Immature natural killer cell (primary cell): ENCODE data around the gene RGMB. TPM values are rescaled to one million over a fixed set of nuclear protein-coding genes. Genes with fewer than 3 reads are reported as not detected.

Experiments
- DNase-seq, 3 donors: peaks; one replicate each; pipeline ENCODE4 v3.0.0; 2022; ENCODE audit warnings: mixed read lengths in 1 of 3
- H3K27ac Mint-ChIP-seq, 6 donors: one replicate each; pipeline ENCODE4 v1.8.0; 2020; ENCODE audit warnings: mixed read lengths in 6 of 6, mild to moderate bottlenecking in 5 of 6, inconsistent platforms in 4 of 6, moderate library complexity in 3 of 6
- H3K27me3 Mint-ChIP-seq, 3 donors: one replicate each; pipeline ENCODE4 v1.8.0; 2020 to 2021; ENCODE audit warnings: low read depth in 3 of 3, mild to moderate bottlenecking in 3 of 3, mixed read lengths in 3 of 3, moderate library complexity in 3 of 3, inconsistent platforms in 1 of 3
- H3K36me3 Mint-ChIP-seq, 3 donors: one replicate each; pipeline ENCODE4 v1.8.0; 2020; ENCODE audit warnings: mixed read lengths in 3 of 3, inconsistent platforms in 2 of 3, mild to moderate bottlenecking in 2 of 3
- H3K4me1 Mint-ChIP-seq, 2 donors: one replicate each; pipeline ENCODE4 v1.8.0; 2020; ENCODE audit warnings: inconsistent platforms in 2 of 2, mild to moderate bottlenecking in 2 of 2, mixed read lengths in 2 of 2, moderate library complexity in 1 of 2
- H3K4me3 Mint-ChIP-seq, 5 donors: one replicate each; pipeline ENCODE4 v1.8.0; 2020; ENCODE audit warnings: mild to moderate bottlenecking in 5 of 5, mixed read lengths in 5 of 5, inconsistent platforms in 3 of 5, moderate library complexity in 3 of 5
- H3K9me3 Mint-ChIP-seq, 6 donors: one replicate each; pipeline ENCODE4 v1.8.0; 2020; ENCODE audit warnings: mild to moderate bottlenecking in 6 of 6, mixed read lengths in 6 of 6, inconsistent platforms in 4 of 6, moderate library complexity in 3 of 6
- polyA plus RNA-seq, 3 donors: library from polyadenylated mRNA; unstranded; fragments of 300-500 nt; fragmentation: Illumina TruSeq; gene quantifications; one replicate each; pipeline ENCODE4 v1.2.3, GENCODE V29; 2021

Gene RGMB
- polyA plus RNA-seq, 3 donors from 2014 or later: 0.27 TPM; not detected in 2

GRCh38 chr5:98840946-98841345 lies 67.5 kb downstream of the RGMB start:
- Mint-ChIP-seq H3K27ac (no peak overlapping the region), H3K4me3 (no peak overlapping the region), H3K4me1 (peaks cover 2 to 4% of the 10 kb centered on the region in 2 donors), H3K9me3 (peaks cover 0 to 3% (median 0%) of the 10 kb centered on the region in 6 donors), H3K36me3 (peaks cover 3 to 8% (median 8%) of the 10 kb centered on the region in 3 donors), H3K27me3 (no peaks in the 10 kb centered on the region)
- DNase-seq: no peak

- peaks cover 0 to 3% (median 0%) of the 10 kb centered on the region in 6 donors for H3K9me3 Mint-ChIP-seq
- no peak overlapping the region for H3K4me3 Mint-ChIP-seq
- no peak overlapping the region for H3K27ac Mint-ChIP-seq
- peaks cover 2 to 4% of the 10 kb centered on the region in 2 donors for H3K4me1 Mint-ChIP-seq
- H3K36me3 Mint-ChIP-seq: peaks cover under 1 to 3% (median under 1%) of the 10 kb centered on the region in 3 donors
- H3K27me3 Mint-ChIP-seq: no peaks in the 10 kb centered on the region
- no peak for DNase-seq
Observed at GRCh38 chr5:98843481-98843880, 70.0 kb downstream of the RGMB start.

DNA sequence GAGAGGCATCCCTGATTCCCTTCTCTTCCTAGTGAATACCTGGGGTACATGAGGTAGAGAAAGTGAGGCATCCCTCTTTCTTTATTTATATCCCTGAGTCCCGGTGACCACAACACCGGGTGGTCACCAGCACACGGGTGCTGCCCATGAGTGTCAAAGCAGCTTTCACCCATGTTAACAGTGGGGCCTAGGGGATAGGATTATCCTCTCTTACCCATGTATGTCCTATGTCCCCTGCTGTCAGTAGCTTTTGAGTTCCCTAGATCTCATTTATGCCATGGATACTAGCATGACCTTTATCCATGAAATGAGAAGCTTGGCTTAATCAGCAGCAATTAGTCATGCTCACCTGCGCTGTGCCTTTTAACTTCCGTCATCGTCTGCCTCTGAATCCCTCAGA lies 71.4 kb downstream of the RGMB start:
- no peak for DNase-seq
- H3K27ac Mint-ChIP-seq: no peak overlapping the region
- H3K4me3 Mint-ChIP-seq: no peak overlapping the region
- H3K36me3 Mint-ChIP-seq: peaks cover 0 to 1% (median 0%) of the 10 kb centered on the region in 3 donors
- H3K27me3 Mint-ChIP-seq: no peaks in the 10 kb centered on the region
- peaks cover 0 to 3% (median 0%) of the 10 kb centered on the region in 6 donors for H3K9me3 Mint-ChIP-seq
- H3K4me1 Mint-ChIP-seq: peaks cover 0 to 2% of the 10 kb centered on the region in 2 donors

GRCh38 chr5:98845878-98846277 lies 72.4 kb downstream of the RGMB start:
- no peak overlapping the region for H3K4me3 Mint-ChIP-seq
- H3K4me1 Mint-ChIP-seq: no peaks in the 10 kb centered on the region
- no peak overlapping the region for H3K27ac Mint-ChIP-seq
- peaks cover 0 to 3% (median 0%) of the 10 kb centered on the region in 6 donors for H3K9me3 Mint-ChIP-seq
- H3K27me3 Mint-ChIP-seq: no peaks in the 10 kb centered on the region
- H3K36me3 Mint-ChIP-seq: no peaks in the 10 kb centered on the region
- no peak for DNase-seq

Other genes starting within 250 kb of the RGMB start
- 10 to 100 TPM in 1 of 3 donors, 1 to 10 TPM in 2; 5.0 to 10.4 (median 5.5) TPM for gene CHD1, start 155.3 kb downstream of the RGMB start, polyA plus RNA-seq